A549 (cell line): Measurements from ENCODE around the gene PGBD5. TPM values are rescaled to one million over a fixed set of nuclear protein-coding genes. Genes with fewer than 3 reads are reported as not detected.
A peak's percentile ranks its signal among the peaks of the same experiment; 100 is the strongest.

ENCODE experiments used
- ATAC-seq, 2 experiments: fragments of 200-7000 bp in 1 of 2; fragments of >200 bp in 1 of 2; cut with Nextera tagmentation in 1 of 2; cut with Tn5 transposase in 1 of 2; 3 replicates each; pipeline versions ENCODE4 v1.8.0 to v1.9.1; 2018 to 2020; ENCODE audit warnings: mild to moderate bottlenecking in 1 of 2, moderate library complexity in 1 of 2
- CTCF ChIA-PET: fragments of 300-600 bp; sonication (Branson Sonifier 250); formaldehyde crosslinking; extraction: SDS; loops from one replicate; lab custom pipeline; 2021; ENCODE audit warnings: antibody characterized with exemption, inconsistent platforms; lab: Yijun Ruan, JAX
- POLR2A ChIA-PET: fragments of 350-600 bp; formaldehyde crosslinking; extraction: SDS; loops from one replicate; lab custom pipeline; 2021; ENCODE audit warnings: antibody characterized with exemption, inconsistent platforms; lab: Yijun Ruan, JAX
- DNase-seq, 2 experiments: peaks; one replicate each; pipeline versions ENCODE4 v3.0.0 to v3.0.0-alpha.2; 2011 to 2016; ENCODE audit warnings: low read depth in 1 of 2, low spot score in 1 of 2
- FAIRE-seq: peaks from 2 replicates; lab custom pipeline; 2011; peaks lifted over from hg19 to GRCh38; lab: Jason Lieb, UNC
- H3K27ac ChIP-seq, 2 experiments: fragments of >200 bp; sonication (Bioruptor Twin); formaldehyde crosslinking; 3 replicates each; pipeline ENCODE4 v1.5.1; 2016 to 2017
- H3K4me1 ChIP-seq: fragments of >200 bp; sonication (Bioruptor Twin); formaldehyde crosslinking; 3 replicates; pipeline ENCODE4 v1.6.1; 2016
- H3K4me2 ChIP-seq: fragments of >200 bp; sonication (Bioruptor Twin); formaldehyde crosslinking; 3 replicates; pipeline ENCODE4 v1.6.1; 2016
- H3K4me3 ChIP-seq: fragments of >200 bp; sonication (Bioruptor Twin); formaldehyde crosslinking; 3 replicates; pipeline ENCODE4 v1.5.1; 2016
- H3K9me3 ChIP-seq: fragments of >200 bp; sonication (Bioruptor Twin); formaldehyde crosslinking; 3 replicates; pipeline ENCODE4 v1.6.1; 2016
- BCL3 ChIP-seq: fragments of >200 bp; sonication (Bioruptor Twin); formaldehyde crosslinking; IDR thresholded peaks from 3 replicates; pipeline ENCODE4 v1.6.1; 2016
- CBX8 ChIP-seq: fragments of 200-600 bp; sonication (generic); IDR thresholded peaks from 2 replicates; pipeline ENCODE4 v1.6.1; 2016
- CEBPB ChIP-seq, 2 experiments: fragments of >200 bp in 1 of 2; sonication (Bioruptor Twin) in 1 of 2; formaldehyde crosslinking in 1 of 2; IDR thresholded peaks; 2 replicates each; pipeline ENCODE4 v1.6.1; 2012 to 2016
- CTCF ChIP-seq: fragments of >200 bp; sonication (Bioruptor Twin); formaldehyde crosslinking; IDR thresholded peaks from 3 replicates; pipeline ENCODE4 v1.5.1; 2016
- FOSL2 ChIP-seq, 2 experiments: fragments of 450-650 bp in 1 of 2; fragments of >200 bp in 1 of 2; sonication (Bioruptor Twin) in 1 of 2; formaldehyde crosslinking; IDR thresholded peaks; 2 replicates each; pipeline versions ENCODE4 v1.5.0 to v1.6.1; 2016 to 2020; ENCODE audit warnings: mild to moderate bottlenecking in 1 of 2, moderate library complexity in 1 of 2
- GATA3 ChIP-seq: IDR thresholded peaks from 2 replicates; pipeline ENCODE4 v1.6.1; 2012; ENCODE audit warnings: borderline replicate concordance
- HOXB13 ChIP-seq: fragments of 250-450 bp; sonication (Bioruptor Pico); IDR thresholded peaks from 2 replicates; pipeline ENCODE4 v1.5.0; 2020; ENCODE audit warnings: low read depth, mild to moderate bottlenecking, moderate library complexity
- JUN ChIP-seq, 2 experiments: fragments of >200 bp; sonication (Bioruptor Twin); formaldehyde crosslinking; IDR thresholded peaks; 2 replicates in 1 of 2; 3 replicates in 1 of 2; pipeline ENCODE4 v1.6.1; 2016 to 2017
- JUNB ChIP-seq: fragments of >200 bp; sonication (Bioruptor Twin); formaldehyde crosslinking; IDR thresholded peaks from 2 replicates; pipeline ENCODE4 v1.6.1; 2016
- MAX ChIP-seq: IDR thresholded peaks from 2 replicates; pipeline ENCODE4 v1.6.1; 2012
- MAZ ChIP-seq: fragments of 150-350 bp; IDR thresholded peaks from 2 replicates; pipeline ENCODE4 v1.6.1; 2014; ENCODE audit warnings: antibody characterized with exemption, low read depth, low read length, borderline replicate concordance
- NR3C1 ChIP-seq: fragments of >200 bp; sonication (Bioruptor Twin); formaldehyde crosslinking; IDR thresholded peaks from 3 replicates; pipeline ENCODE4 v1.6.1; 2017
- PHF8 ChIP-seq: fragments of 200-600 bp; sonication (generic); IDR thresholded peaks from 2 replicates; pipeline ENCODE4 v1.6.1; 2016; ENCODE audit warnings: low read depth, mild to moderate bottlenecking, antibody characterized with exemption, moderate library complexity, borderline replicate concordance
- POLR2A ChIP-seq: IDR thresholded peaks from 2 replicates; pipeline ENCODE4 v1.6.1; 2012; ENCODE audit warnings: mild to moderate bottlenecking, low read length
- POLR2AphosphoS2 ChIP-seq: conservative IDR thresholded peaks from 2 replicates; pipeline ENCODE4 v1.6.1; 2012; ENCODE audit warnings: low read length, improper control_type of control experiment, inconsistent platforms
- RAD21 ChIP-seq, 2 experiments: fragments of >200 bp in 1 of 2; sonication (Bioruptor Twin) in 1 of 2; formaldehyde crosslinking in 1 of 2; IDR thresholded peaks in 1 of 2; conservative IDR thresholded peaks in 1 of 2; 2 replicates in 1 of 2; 3 replicates in 1 of 2; pipeline ENCODE4 v1.6.1; 2012 to 2018; ENCODE audit warnings: inconsistent platforms in 1 of 2
- SMC3 ChIP-seq: fragments of >200 bp; sonication (Bioruptor Twin); formaldehyde crosslinking; IDR thresholded peaks from 3 replicates; pipeline ENCODE4 v1.6.1; 2018; ENCODE audit warnings: inconsistent platforms
- TFCP2L1 ChIP-seq: fragments of 250-450 bp; sonication (Bioruptor Pico); IDR thresholded peaks from 2 replicates; pipeline ENCODE4 v1.5.0; 2021; ENCODE audit warnings: mild to moderate bottlenecking
- TP53 ChIP-seq: fragments of 250-450 bp; sonication (Bioruptor Pico); IDR thresholded peaks from 2 replicates; pipeline ENCODE4 v1.5.0; 2021; ENCODE audit warnings: mild to moderate bottlenecking, moderate library complexity
- ZC3H11A ChIP-seq: fragments of 450-650 bp; IDR thresholded peaks from 2 replicates; pipeline ENCODE4 v1.6.1; 2014; ENCODE audit warnings: antibody characterized with exemption, mild to moderate bottlenecking
- WGBS: methylation state at CpG from one replicate; pipeline ENCODE4 v1.1.6; 2017; ENCODE audit errors: missing lambda C conversion rate; 5-methylcytosine and 5-hydroxymethylcytosine counted together
- polyA plus RNA-seq, 4 experiments: library from polyadenylated mRNA; depleted of rRNA in 3 of 4; stranded (reverse); fragments of >200 nt; fragmentation: RNase III in 1 of 4; extraction: RNeasy Plus Mini Kit Qiagen cat#74134 plus additional on column Dnase treatment in 1 of 4; gene quantifications; 2 replicates in 3 of 4; 3 replicates in 1 of 4; pipeline ENCODE4 v1.2.3, GENCODE V29; 2011 to 2017
- TF ChIP-seq, protein P1 (sequence below): fragments of 450-650 bp; IDR thresholded peaks from 2 replicates; pipeline ENCODE4 v1.6.1; 2014; ENCODE audit warnings: antibody characterized with exemption
- TF ChIP-seq, protein P2 (sequence below): fragments of 250-450 bp; sonication (Bioruptor Pico); IDR thresholded peaks from 2 replicates; pipeline ENCODE4 v1.5.0; 2021; ENCODE audit warnings: mild to moderate bottlenecking, moderate library complexity, borderline replicate concordance

The PGBD5 gene
- polyA plus RNA-seq, 2 of the 4 experiments (the other 2 are of a cell fraction) = 0.04 to 0.66 TPM

GRCh38 chr1:230371923-230372703 is 54.0 kb downstream of the PGBD5 start:
- no peak for FAIRE-seq
- DNase-seq = no peak
- POLR2A ChIA-PET = no interaction called here
- no peak for TF ChIP-seq JUN (IDR thresholded peaks at IDR 0.05)
- no peak for TF ChIP-seq ZC3H11A
- no peak for TF ChIP-seq CBX8
- TF ChIP-seq NR3C1 = no peak
- no peak for TF ChIP-seq POLR2AphosphoS2
- TF ChIP-seq FOSL2 (IDR thresholded peaks at IDR 0.05) = no peak
- no peak for TF ChIP-seq FOSL2 (CRISPR knock-in tag; IDR thresholded peaks at IDR 0.05)
- CTCF ChIA-PET = interaction anchor here (1.6 kb wide), 1 partner anchor 35 kb away, joined by 3 read pairs; no protein-coding TSS in a partner anchor
- no peaks in the 10 kb centered on the region for H3K9me3 ChIP-seq
- WGBS = 29% methylated on average over 12 of the region's 12 CpGs
- H3K27ac ChIP-seq = no peak overlapping the region
- H3K4me2 ChIP-seq = peak overlapping the region; percentile 37; the same call in 2 of the 3 replicates
- no peak overlapping the region for H3K4me3 ChIP-seq
- H3K4me1 ChIP-seq = no peaks in the 10 kb centered on the region
- no peak for ATAC-seq

- 43% methylated on average over 10 of the region's 10 CpGs for WGBS
- ChIA-PET CTCF (no interaction called here), POLR2A (no interaction called here)
Measured at GRCh38 chr1:230370109-230370508, 56.0 kb downstream of the PGBD5 start.

DNA sequence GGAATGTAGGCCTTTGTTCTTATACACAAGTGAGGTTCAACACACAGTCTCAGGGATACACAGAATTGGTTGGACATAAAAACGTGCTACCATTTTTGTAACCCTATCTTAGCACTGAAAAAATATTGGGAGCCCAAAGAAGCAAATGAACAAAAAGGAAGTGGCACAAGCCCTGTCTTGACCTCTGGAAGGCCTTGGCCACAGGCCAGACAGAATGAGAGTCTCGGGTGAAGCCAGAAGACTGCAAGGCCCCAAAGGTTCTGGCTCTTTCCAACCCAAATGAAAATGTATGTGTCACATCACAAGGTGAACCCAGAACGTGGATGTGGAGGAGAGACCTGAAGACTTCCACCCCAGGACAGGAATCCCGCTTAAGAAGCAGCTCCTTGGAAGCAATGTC is 57.3 kb downstream of the PGBD5 start:
- H3K4me2 ChIP-seq = no peak overlapping the region
- ChIA-PET CTCF (no interaction called here), POLR2A (no interaction called here)
- TF ChIP-seq, protein P1, sequence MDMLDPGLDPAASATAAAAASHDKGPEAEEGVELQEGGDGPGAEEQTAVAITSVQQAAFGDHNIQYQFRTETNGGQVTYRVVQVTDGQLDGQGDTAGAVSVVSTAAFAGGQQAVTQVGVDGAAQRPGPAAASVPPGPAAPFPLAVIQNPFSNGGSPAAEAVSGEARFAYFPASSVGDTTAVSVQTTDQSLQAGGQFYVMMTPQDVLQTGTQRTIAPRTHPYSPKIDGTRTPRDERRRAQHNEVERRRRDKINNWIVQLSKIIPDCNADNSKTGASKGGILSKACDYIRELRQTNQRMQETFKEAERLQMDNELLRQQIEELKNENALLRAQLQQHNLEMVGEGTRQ = no peak
- TF ChIP-seq MAZ (no peak), PHF8 (no peak), TP53 (CRISPR knock-in tag) (no peak), BCL3 (no peak), MAX (no peak), CBX8 (no peak), POLR2A (no peak)
- ATAC-seq = no peak
- H3K4me1 ChIP-seq = no peaks in the 10 kb centered on the region
- DNase-seq = no peak
- H3K9me3 ChIP-seq = no peaks in the 10 kb centered on the region
- 27% methylated on average over 3 of the region's 4 CpGs for WGBS
- H3K27ac ChIP-seq = no peak overlapping the region
- no peak for FAIRE-seq
- no peak overlapping the region for H3K4me3 ChIP-seq

More at GRCh38 chr1:230370109-230370508, 56.0 kb downstream of the PGBD5 start:
- no peak for DNase-seq
- Histone ChIP-seq H3K9me3 (no peaks in the 10 kb centered on the region), H3K4me3 (no peak overlapping the region), H3K4me2 (no peak overlapping the region), H3K4me1 (no peaks in the 10 kb centered on the region), H3K27ac (no peak overlapping the region)
- no peak for FAIRE-seq
- ATAC-seq = no peak
- TF ChIP-seq, protein P2, sequence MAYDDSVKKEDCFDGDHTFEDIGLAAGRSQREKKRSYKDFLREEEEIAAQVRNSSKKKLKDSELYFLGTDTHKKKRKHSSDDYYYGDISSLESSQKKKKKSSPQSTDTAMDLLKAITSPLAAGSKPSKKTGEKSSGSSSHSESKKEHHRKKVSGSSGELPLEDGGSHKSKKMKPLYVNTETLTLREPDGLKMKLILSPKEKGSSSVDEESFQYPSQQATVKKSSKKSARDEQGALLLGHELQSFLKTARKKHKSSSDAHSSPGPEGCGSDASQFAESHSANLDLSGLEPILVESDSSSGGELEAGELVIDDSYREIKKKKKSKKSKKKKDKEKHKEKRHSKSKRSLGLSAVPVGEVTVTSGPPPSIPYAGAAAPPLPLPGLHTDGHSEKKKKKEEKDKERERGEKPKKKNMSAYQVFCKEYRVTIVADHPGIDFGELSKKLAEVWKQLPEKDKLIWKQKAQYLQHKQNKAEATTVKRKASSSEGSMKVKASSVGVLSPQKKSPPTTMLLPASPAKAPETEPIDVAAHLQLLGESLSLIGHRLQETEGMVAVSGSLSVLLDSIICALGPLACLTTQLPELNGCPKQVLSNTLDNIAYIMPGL (CRISPR knock-in tag) = no peak
- TF ChIP-seq SMC3 = no peak
- TF ChIP-seq RAD21 (conservative IDR thresholded peaks at IDR 0.05 in 1 of 2, IDR thresholded peaks at IDR 0.05 in 1 of 2) = no peak
- no peak for TF ChIP-seq MAX
- TF ChIP-seq HOXB13 (CRISPR knock-in tag) = no peak
- TF ChIP-seq CTCF = no peak
- no peak for TF ChIP-seq CEBPB (IDR thresholded peaks at IDR 0.05)
- TF ChIP-seq TFCP2L1 (CRISPR knock-in tag) = no peak
- TF ChIP-seq GATA3 = no peak
- TF ChIP-seq PHF8 = no peak
- no peak for TF ChIP-seq JUNB
